Lower lobe of right lung (tissue), 2 donors: ENCODE results near the gene ANKLE1. TPM values are rescaled to one million over a fixed set of nuclear protein-coding genes. Genes with fewer than 3 reads are reported as not detected.

Experiments
- ATAC-seq, 2 donors: fragments of 200-7000 bp; cut with Tn5 transposase; one replicate each; pipeline ENCODE4 v1.9.1; 2020 to 2022; ENCODE audit warnings: mild to moderate bottlenecking in 2 of 2, moderate library complexity in 2 of 2
- DNase-seq: peaks from one replicate; pipeline ENCODE4 v3.0.0-alpha.2; 2020
- H3K27ac ChIP-seq: fragments of 200-600 bp; one replicate; pipeline ENCODE4 v1.8.0; 2022
- H3K27me3 ChIP-seq: fragments of 200-600 bp; one replicate; pipeline ENCODE4 v1.8.0; 2022; ENCODE audit warnings: low read depth
- H3K36me3 ChIP-seq: fragments of 200-600 bp; one replicate; pipeline ENCODE4 v1.8.0; 2022; ENCODE audit warnings: mild to moderate bottlenecking
- H3K4me1 ChIP-seq: fragments of 200-600 bp; one replicate; pipeline ENCODE4 v1.8.0; 2022
- H3K4me3 ChIP-seq: fragments of 200-600 bp; one replicate; pipeline ENCODE4 v1.8.0; 2022; ENCODE audit warnings: mild to moderate bottlenecking
- H3K9me3 ChIP-seq: fragments of 200-600 bp; one replicate; pipeline ENCODE4 v1.8.0; 2022
- CTCF ChIP-seq: fragments of 200-600 bp; IDR thresholded peaks from one replicate; pipeline ENCODE4 v1.8.0; 2022; ENCODE audit warnings: antibody characterized with exemption, mild to moderate bottlenecking
- intact Hi-C: fragments of 100-400 bp; cut with DNase I; formaldehyde crosslinking; loops from one replicate; pipeline ENCODE4 v1.11.0; 2022
- total RNA-seq: library from RNA; stranded (reverse); fragmentation: NEBNext Ultra II Directional; extraction: Animal tissue kit (Norgen Biotek cat#: 25700); gene quantifications from one replicate; pipeline ENCODE4 v1.2.1, GENCODE V29; 2021
- donor health status: DM: no; HTN: yes; CAD: no; lungs with severe emphysema.

Gene ANKLE1
- total RNA-seq, 1 donor from 2014 or later = 0.92 TPM

GRCh38 chr19:17244618-17245534, 36.8 kb upstream of the ANKLE1 start:
- no peak for TF ChIP-seq CTCF
- Histone ChIP-seq H3K36me3 (peaks cover 2% of the 10 kb centered on the region), H3K4me1 (peaks cover 52% of the 10 kb centered on the region), H3K27me3 (no peaks in the 10 kb centered on the region), H3K4me3 (peak overlapping the region; percentile 89), H3K9me3 (no peaks in the 10 kb centered on the region), H3K27ac (peak overlapping the region; percentile 79)
- peak; percentile 74 for DNase-seq
- intact Hi-C loops = no loop called here
- peak; percentile 6 to 12 for ATAC-seq

- no peaks in the 10 kb centered on the region for H3K27me3 ChIP-seq
- peak within 1 kb of the TSS; percentile 79 for H3K27ac ChIP-seq
- TF ChIP-seq CTCF = no peak
- DNase-seq (no peak), ATAC-seq (no peak)
- H3K4me1 ChIP-seq = peaks cover 45% of the 10 kb centered on the region
- intact Hi-C loops = no loop called here
- peak within 1 kb of the TSS; percentile 89 for H3K4me3 ChIP-seq
- H3K36me3 ChIP-seq = no peaks in the 10 kb centered on the region
- no peaks in the 10 kb centered on the region for H3K9me3 ChIP-seq
Measured at GRCh38 chr19:17245535-17245984, 36.1 kb upstream of the ANKLE1 start, which contains the start of gene NR2F6. TSS of gene NR2F6 (minus strand) at chr19:17245919. CDS start at chr19:17245220, 699 bp downstream.

GRCh38 chr19:17246681-17247425, 34.8 kb upstream of the ANKLE1 start:
- H3K36me3 ChIP-seq = peaks cover 3% of the 10 kb centered on the region
- H3K27me3 ChIP-seq = no peaks in the 10 kb centered on the region
- peaks cover 34% of the 10 kb centered on the region for H3K4me1 ChIP-seq
- no peak for TF ChIP-seq CTCF
- no peaks in the 10 kb centered on the region for H3K9me3 ChIP-seq
- ATAC-seq (peak; percentile 6 to 18), DNase-seq (peak; percentile 66)
- peak overlapping the region; percentile 78 for H3K27ac ChIP-seq
- intact Hi-C loops = no loop called here
- peak overlapping the region; percentile 53 for H3K4me3 ChIP-seq

- no peaks in the 10 kb centered on the region for H3K27me3 ChIP-seq
- H3K4me1 ChIP-seq = peaks cover 21% of the 10 kb centered on the region
- intact Hi-C loops = no loop called here
- H3K27ac ChIP-seq = peak overlapping the region; percentile 49
- no peak for TF ChIP-seq CTCF
- DNase-seq (no peak), ATAC-seq (no peak)
- H3K9me3 ChIP-seq = no peaks in the 10 kb centered on the region
- H3K36me3 ChIP-seq = peaks cover 10% of the 10 kb centered on the region
- H3K4me3 ChIP-seq = no peak overlapping the region
Measured at GRCh38 chr19:17248011-17248776, 33.5 kb upstream of the ANKLE1 start.
